GM23248 (cell line): ENCODE results near the gene ZMPSTE24. TPM values are rescaled to one million over a fixed set of nuclear protein-coding genes. Genes with fewer than 3 reads are reported as not detected.
"Not testable (repeated sequence)": the region's sequence is repeated elsewhere in the genome, so short reads cannot be mapped to it uniquely, and the experiment has no call there.

Source experiments
- DNase-seq: peaks from one replicate; pipeline ENCODE4 v3.0.0-alpha.2; 2015
- H2AFZ ChIP-seq: fragments of 200-600 bp; sonication (generic); 2 replicates; pipeline ENCODE4 v1.6.1; 2016; ENCODE audit warnings: antibody characterized with exemption
- H3F3A ChIP-seq: fragments of 200-600 bp; sonication (generic); 2 replicates; pipeline ENCODE4 v1.6.1; 2016; ENCODE audit warnings: mild to moderate bottlenecking, antibody characterized with exemption, mixed run types; ENCODE audit not compliant: insufficient read depth
- H3K27ac ChIP-seq: fragments of 200-600 bp; sonication (generic); 2 replicates; pipeline ENCODE4 v1.5.1; 2016; ENCODE audit warnings: mild to moderate bottlenecking
- H3K27me3 ChIP-seq: fragments of 200-600 bp; sonication (generic); replicated peaks from 2 replicates; pipeline ENCODE4 v1.6.1; 2016; ENCODE audit warnings: mild to moderate bottlenecking; ENCODE audit not compliant: insufficient read depth
- H3K36me3 ChIP-seq: fragments of 200-600 bp; sonication (generic); 2 replicates; pipeline ENCODE4 v1.6.1; 2016; ENCODE audit warnings: low read depth, mild to moderate bottlenecking
- H3K4me1 ChIP-seq: fragments of 200-600 bp; sonication (generic); 2 replicates; pipeline ENCODE4 v1.6.1; 2016; ENCODE audit warnings: mild to moderate bottlenecking; ENCODE audit not compliant: insufficient read depth
- H3K4me2 ChIP-seq: fragments of 200-600 bp; sonication (generic); one replicate; pipeline ENCODE4 v1.6.1; 2016; ENCODE audit warnings: mild to moderate bottlenecking; ENCODE audit not compliant: unreplicated experiment
- H3K4me3 ChIP-seq: fragments of 200-600 bp; sonication (generic); 2 replicates; pipeline ENCODE4 v1.5.1; 2016; ENCODE audit warnings: mild to moderate bottlenecking
- H3K79me2 ChIP-seq: fragments of 200-600 bp; sonication (generic); 2 replicates; pipeline ENCODE4 v1.6.1; 2016; ENCODE audit warnings: mild to moderate bottlenecking; ENCODE audit not compliant: insufficient read depth
- H3K9ac ChIP-seq: fragments of 200-600 bp; sonication (generic); 2 replicates; pipeline ENCODE4 v1.6.1; 2016; ENCODE audit warnings: mild to moderate bottlenecking
- H3K9me2 ChIP-seq: fragments of 200-600 bp; sonication (generic); 2 replicates; pipeline ENCODE4 v1.6.1; 2016; ENCODE audit warnings: mixed run types, mild to moderate bottlenecking, moderate library complexity; ENCODE audit not compliant: insufficient read depth
- H3K9me3 ChIP-seq: fragments of 200-600 bp; sonication (generic); one replicate; pipeline ENCODE4 v1.6.1; 2017; ENCODE audit warnings: low read depth
- H4K20me1 ChIP-seq: fragments of 200-600 bp; sonication (generic); 2 replicates; pipeline ENCODE4 v1.6.0; 2016; ENCODE audit not compliant: insufficient read depth
- EZH2 ChIP-seq: fragments of 200-600 bp; sonication (generic); IDR thresholded peaks from 2 replicates; pipeline ENCODE4 v1.6.1; 2018; ENCODE audit warnings: antibody characterized with exemption, mild to moderate bottlenecking; ENCODE audit not compliant: insufficient read depth, poor library complexity, severe bottlenecking
- EZH2phosphoT487 ChIP-seq: fragments of 200-600 bp; sonication (generic); IDR thresholded peaks from 2 replicates; pipeline ENCODE4 v1.6.1; 2018; ENCODE audit warnings: antibody characterized with exemption, moderate library complexity, mild to moderate bottlenecking, low read depth; ENCODE audit not compliant: insufficient read depth
- WGBS, 2 experiments: methylation state at CpG; one replicate each; pipeline ENCODE4 v1.1.6; 2015 to 2017; ENCODE audit warnings: low lambda C conversion rate in 2 of 2, low coverage in 1 of 2; ENCODE audit errors: missing lambda C conversion rate in 2 of 2; 5-methylcytosine and 5-hydroxymethylcytosine counted together
- in situ Hi-C: fragments of 300-500 bp; cut with MboI; formaldehyde crosslinking; loops from 2 replicates; pipeline ENCODE4 v1.15.0; 2020
- polyA plus RNA-seq: library from polyadenylated mRNA; unstranded; fragments of >200 nt; fragmentation: Nextera tagmentation; extraction: Ambion mirVana; gene quantifications from 2 replicates; pipeline ENCODE4 v1.2.1, GENCODE V29; 2016
- total RNA-seq: library from RNA; depleted of rRNA; stranded (reverse); fragments of >200 nt; shearing (Covaris generic); gene quantifications from 2 replicates; pipeline ENCODE4 v1.2.3, GENCODE V29; 2014; rRNA removed

ZMPSTE24 gene
- total and polyA plus RNA-seq, 2 experiments from 2014 or later = 63.2 to 79.9 TPM

DNA sequence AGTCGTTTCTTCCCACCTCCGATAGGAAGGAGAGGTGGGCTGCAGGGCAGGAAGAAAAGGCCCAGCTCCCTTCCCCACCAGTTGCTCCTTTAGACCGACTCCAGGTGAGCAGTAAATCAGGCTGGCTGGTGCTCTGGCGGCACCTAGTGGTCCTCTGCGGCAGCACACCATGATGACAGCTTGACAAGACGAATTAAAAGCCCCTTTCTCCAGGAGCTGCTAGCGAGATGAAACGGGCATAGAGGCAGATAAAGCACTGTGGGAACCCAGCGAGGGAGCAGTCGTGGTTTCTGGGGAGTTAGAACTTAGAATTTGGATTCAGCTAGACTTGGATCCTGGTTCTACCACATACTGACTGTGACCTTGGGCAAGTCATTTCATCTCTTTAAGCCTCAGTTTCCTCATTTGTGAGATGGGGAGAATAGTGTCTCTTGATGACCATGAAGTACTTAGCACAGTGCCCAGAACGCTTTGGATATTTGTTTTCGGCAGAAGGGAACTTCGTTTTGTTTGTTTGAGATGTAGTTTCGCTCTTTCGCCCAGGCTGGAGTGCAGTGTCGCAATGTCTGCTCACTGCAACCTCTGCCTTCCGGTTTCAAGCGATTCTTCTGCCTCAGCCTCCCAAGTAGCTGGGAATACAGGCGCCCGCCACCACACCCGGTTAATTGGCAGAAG lies 80.8 kb downstream of the ZMPSTE24 start:
- no peaks in the 10 kb centered on the region for H3K27me3 ChIP-seq
- no peak overlapping the region for H3K27ac ChIP-seq
- peak; percentile 73 for DNase-seq
- no peaks in the 10 kb centered on the region for H3K9me3 ChIP-seq
- in situ Hi-C loops = loop anchor here (10.0 kb wide), 2 partner anchors 194 to 254 kb away; no protein-coding TSS in a partner anchor
- no peak overlapping the region for H3K4me3 ChIP-seq
- WGBS, 2 experiments = 27 to 29% methylated on average over 21 of the region's 21 CpGs
- H4K20me1 ChIP-seq = no peaks in the 10 kb centered on the region
- no peaks in the 10 kb centered on the region for H3K79me2 ChIP-seq
- H3K4me2 ChIP-seq = peak overlapping the region; percentile 74
- TF ChIP-seq EZH2 (no peak), EZH2phosphoT487 (no peak)
- H3K9ac ChIP-seq = no peak overlapping the region
- H3F3A ChIP-seq = no peaks in the 10 kb centered on the region
- no peaks in the 10 kb centered on the region for H3K9me2 ChIP-seq
- no peaks in the 10 kb centered on the region for H3K36me3 ChIP-seq
- H2AFZ ChIP-seq = peak overlapping the region; percentile 59; the same call in 1 of the 2 replicates
- H3K4me1 ChIP-seq = no peaks in the 10 kb centered on the region

DNA sequence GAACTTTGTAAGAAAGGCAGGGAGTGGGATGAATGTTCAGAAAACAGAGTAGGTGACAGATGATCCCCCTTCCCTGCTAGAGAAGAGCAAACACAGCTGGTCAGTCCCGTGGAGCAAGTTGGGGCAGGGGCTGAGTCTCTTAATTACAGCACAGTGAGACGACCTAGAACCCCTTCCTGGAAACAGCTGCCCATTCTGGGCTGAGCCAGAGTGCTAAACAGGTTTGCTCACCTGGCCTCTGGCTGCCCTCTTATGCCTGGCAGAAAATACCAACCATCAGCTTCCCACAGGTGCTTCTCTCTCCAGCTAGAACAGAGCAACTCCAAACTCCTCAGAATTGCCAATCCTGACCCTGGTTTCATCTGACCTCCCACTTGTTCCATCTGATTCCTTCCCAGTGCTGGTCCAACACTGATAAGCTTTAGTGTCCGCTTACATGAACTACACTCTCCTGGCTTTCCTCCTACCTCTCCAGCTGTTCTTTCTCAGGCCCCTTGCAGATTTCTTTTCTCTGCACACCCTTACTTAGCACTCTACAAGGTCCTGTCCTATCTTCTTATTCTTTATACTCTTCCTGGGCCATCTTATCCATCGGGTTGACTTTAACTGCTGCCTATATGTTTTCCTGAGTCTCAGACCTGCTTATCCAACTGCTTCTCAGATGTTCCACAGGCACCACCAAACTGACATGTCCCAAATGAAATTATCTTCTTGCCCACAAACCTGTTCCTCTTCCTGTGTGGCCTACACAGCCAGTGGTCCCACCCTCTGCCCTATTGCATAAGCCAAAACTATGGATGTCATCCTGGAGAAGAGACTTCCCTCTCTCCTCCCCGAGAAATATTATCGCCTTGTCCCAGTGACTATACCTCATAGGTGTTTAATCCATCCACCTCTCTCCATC lies 81.6 kb downstream of the ZMPSTE24 start:
- Histone ChIP-seq H4K20me1 (no peaks in the 10 kb centered on the region), H3K9me3 (no peaks in the 10 kb centered on the region), H3K36me3 (no peaks in the 10 kb centered on the region), H3K9ac (no peak overlapping the region), H3K9me2 (no peaks in the 10 kb centered on the region), H3K79me2 (no peaks in the 10 kb centered on the region), H3K27me3 (no peaks in the 10 kb centered on the region), H3F3A (no peaks in the 10 kb centered on the region), H3K4me3 (no peak overlapping the region), H3K4me1 (peaks cover under 1% of the 10 kb centered on the region; the same call in 1 of the 2 replicates), H3K4me2 (no peak overlapping the region), H2AFZ (no peak overlapping the region), H3K27ac (no peak overlapping the region)
- no peak for DNase-seq
- WGBS, 2 experiments = 61 to 63% methylated on average over 6 of the region's 6 CpGs
- in situ Hi-C loops = loop anchor here (10.0 kb wide), 2 partner anchors 195 to 255 kb away; no protein-coding TSS in a partner anchor
- TF ChIP-seq EZH2phosphoT487 = no peak
- TF ChIP-seq EZH2 = no peak

DNA sequence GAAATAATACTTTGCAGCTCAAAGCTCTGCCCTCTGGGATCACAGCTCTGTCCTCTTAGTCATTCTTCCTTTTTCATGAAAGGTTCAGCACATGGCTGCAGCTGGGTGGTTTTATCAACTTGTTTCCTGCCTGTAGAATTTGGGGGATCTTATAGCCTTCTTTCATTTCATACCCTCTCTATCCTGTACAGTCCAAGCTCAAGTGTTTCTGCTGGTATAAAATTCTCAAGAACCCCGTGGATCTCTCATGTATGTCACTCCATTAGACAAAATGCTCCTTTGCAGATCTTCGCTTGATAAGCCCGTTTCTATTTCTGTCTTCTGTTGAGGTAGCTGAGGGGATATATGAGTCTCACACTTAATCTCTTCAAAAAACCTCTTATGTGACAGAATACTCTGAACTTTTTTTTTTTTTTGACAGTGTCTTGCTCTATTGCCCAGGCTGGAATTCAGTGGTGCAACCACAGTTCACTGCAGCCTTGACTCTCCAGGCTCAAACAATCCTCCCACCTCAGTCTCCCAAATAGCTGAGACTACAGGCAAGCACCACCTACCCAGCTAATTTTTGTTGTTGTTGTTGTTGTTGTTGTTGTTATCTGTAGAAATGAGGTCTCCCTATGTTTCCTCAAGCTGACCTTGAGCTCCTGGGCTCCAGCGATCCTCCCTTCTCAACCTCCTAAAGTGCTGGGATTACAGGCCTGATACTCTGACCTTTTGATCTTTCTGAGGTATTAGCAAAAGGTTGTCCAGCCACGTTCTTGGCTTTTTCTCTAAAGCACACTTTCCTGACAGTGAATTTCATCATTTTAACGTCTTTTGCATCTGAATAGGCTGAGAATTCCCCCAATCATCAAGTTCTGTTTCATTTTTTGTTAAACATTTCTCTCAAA lies 83.7 kb downstream of the ZMPSTE24 start:
- TF ChIP-seq EZH2phosphoT487 = no peak
- TF ChIP-seq EZH2 = no peak
- WGBS, 2 experiments = 58 to 59% methylated on average over 6 of the region's 6 CpGs
- H2AFZ ChIP-seq = no peak overlapping the region
- no peak overlapping the region for H3K27ac ChIP-seq
- DNase-seq = no peak
- H3K4me1 ChIP-seq = peaks cover 4% of the 10 kb centered on the region; the same call in 1 of the 2 replicates
- no peak overlapping the region for H3K4me2 ChIP-seq
- H3K9ac ChIP-seq = no peak overlapping the region
- no peaks in the 10 kb centered on the region for H3K9me2 ChIP-seq
- H3K36me3 ChIP-seq = no peaks in the 10 kb centered on the region
- no peaks in the 10 kb centered on the region for H3K27me3 ChIP-seq
- H3K9me3 ChIP-seq = no peaks in the 10 kb centered on the region
- no peaks in the 10 kb centered on the region for H4K20me1 ChIP-seq
- no peaks in the 10 kb centered on the region for H3F3A ChIP-seq
- H3K4me3 ChIP-seq = no peak overlapping the region
- no peaks in the 10 kb centered on the region for H3K79me2 ChIP-seq
- in situ Hi-C loops = no loop called here

DNA sequence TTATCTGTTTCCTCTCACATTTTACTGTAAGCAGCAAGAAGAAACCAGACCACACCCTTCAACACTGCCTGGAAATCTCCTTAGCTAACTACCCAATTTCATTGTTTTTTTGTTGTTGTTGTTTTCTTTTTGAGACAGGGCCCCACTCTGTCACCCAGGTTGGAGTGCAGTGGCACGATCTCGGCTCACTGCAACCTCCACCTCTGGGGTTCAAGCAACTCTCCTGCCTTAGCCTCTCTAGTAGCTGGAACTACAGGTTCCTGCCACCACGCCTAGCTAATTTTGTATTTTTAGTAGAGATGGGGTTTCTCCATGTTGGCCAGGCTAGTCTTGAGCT lies 84.3 kb downstream of the ZMPSTE24 start:
- in situ Hi-C loops, H3K79me2 ChIP-seq, H3K36me3 ChIP-seq, H2AFZ ChIP-seq, H3K4me1 ChIP-seq, H3K9ac ChIP-seq, H3K4me2 ChIP-seq, H3K4me3 ChIP-seq, H4K20me1 ChIP-seq, DNase-seq, H3K27ac ChIP-seq, H3K9me3 ChIP-seq, H3K27me3 ChIP-seq, H3F3A ChIP-seq, H3K9me2 ChIP-seq: not testable (repeated sequence)
- WGBS, 2 experiments = 78 to 84% methylated on average over 3 of the region's 3 CpGs

Other genes starting within 250 kb of the ZMPSTE24 start
- gene CAP1, start 217.5 kb upstream of the ZMPSTE24 start, total RNA-seq = 496 and 560 TPM in 2 replicates
- 576 and 593 TPM in 2 replicates for gene CAP1, start 217.5 kb upstream of the ZMPSTE24 start, polyA plus RNA-seq
- gene PPT1, start 161.0 kb upstream of the ZMPSTE24 start, total RNA-seq = 26.9 and 38.3 TPM in 2 replicates
- gene PPT1, start 161.0 kb upstream of the ZMPSTE24 start, polyA plus RNA-seq = 53.1 and 54.0 TPM in 2 replicates
- gene RLF, start 96.8 kb upstream of the ZMPSTE24 start, total RNA-seq = 16.4 and 18.1 TPM in 2 replicates
- 6.7 and 7.3 TPM in 2 replicates for gene RLF, start 96.8 kb upstream of the ZMPSTE24 start, polyA plus RNA-seq
- not detected in 2 replicates for gene TMCO2, start 10.3 kb upstream of the ZMPSTE24 start, total RNA-seq
- gene TMCO2, start 10.3 kb upstream of the ZMPSTE24 start, polyA plus RNA-seq = not detected in 2 replicates
- 0.89 and 2.8 TPM in 2 replicates for gene COL9A2, start 59.0 kb downstream of the ZMPSTE24 start, total RNA-seq
- 0.80 and 0.91 TPM in 2 replicates for gene COL9A2, start 59.0 kb downstream of the ZMPSTE24 start, polyA plus RNA-seq
- 14.3 and 15.6 TPM in 2 replicates for gene SMAP2, start 115.5 kb downstream of the ZMPSTE24 start, total RNA-seq
- gene SMAP2, start 115.5 kb downstream of the ZMPSTE24 start, polyA plus RNA-seq = 12.2 and 13.0 TPM in 2 replicates
- gene ZFP69B, start 192.2 kb downstream of the ZMPSTE24 start, total RNA-seq = 3.0 and 4.2 TPM in 2 replicates
- gene ZFP69B, start 192.2 kb downstream of the ZMPSTE24 start, polyA plus RNA-seq = 3.7 and 3.9 TPM in 2 replicates
- gene ZFP69, start 219.1 kb downstream of the ZMPSTE24 start, total RNA-seq = 1.9 and 2.9 TPM in 2 replicates
- gene ZFP69, start 219.1 kb downstream of the ZMPSTE24 start, polyA plus RNA-seq = 2.5 and 3.8 TPM in 2 replicates